B cell (primary cell): Measurements from ENCODE around the gene MOGAT3. TPM values are rescaled to one million over a fixed set of nuclear protein-coding genes. Genes with fewer than 3 reads are reported as not detected.

Experiments
- ATAC-seq: fragments of 200-7000 bp; cut with Tn5 transposase; one replicate; pipeline ENCODE4 v1.10.0; 2021; ENCODE audit warnings: low read depth, mild to moderate bottlenecking, moderate number of reproducible peaks, moderate library complexity
- CTCF ChIA-PET: fragments of 350-600 bp; sonication (Branson Sonifier 250); formaldehyde crosslinking; loops from one replicate; lab custom pipeline; 2021; ENCODE audit warnings: antibody characterized with exemption, inconsistent platforms; lab: Charles Lee
- POLR2A ChIA-PET: fragments of 350-600 bp; sonication (Branson Sonifier 250); formaldehyde crosslinking; loops from one replicate; lab custom pipeline; 2021; ENCODE audit warnings: antibody characterized with exemption; lab: Charles Lee
- DNase-seq: peaks from one replicate; pipeline ENCODE4 v3.0.0; 2013
- H2AFZ ChIP-seq: 2 replicates; pipeline ENCODE4 v1.6.1; 2012; ENCODE audit warnings: mild to moderate bottlenecking, low read depth, low read length; ENCODE audit not compliant: insufficient read depth, poor library complexity, severe bottlenecking
- H3K27ac ChIP-seq, 2 donors: 1 replicate in 1 of 2; 2 replicates in 1 of 2; pipeline ENCODE4 v1.5.1; 2012 to 2013; ENCODE audit warnings: low read length in 2 of 2, mild to moderate bottlenecking in 2 of 2, moderate library complexity in 1 of 2
- H3K27me3 ChIP-seq, 4 experiments: fragments of 200-600 bp in 1 of 4; sonication (generic) in 1 of 4; replicated peaks in 1 of 4; 1 replicate in 2 of 4; 2 replicates in 2 of 4; pipeline versions ENCODE4 v1.6.1 to v1.7.0; 2013 to 2016; ENCODE audit warnings: low read length in 3 of 4, mild to moderate bottlenecking in 2 of 4, mixed read lengths in 1 of 4, moderate library complexity in 1 of 4; ENCODE audit not compliant: insufficient read depth in 4 of 4, control insufficient read depth in 3 of 4; ENCODE audit errors: control extremely low read depth in 1 of 4
- H3K36me3 ChIP-seq, 2 experiments: replicated peaks in 1 of 2; 1 replicate in 1 of 2; 2 replicates in 1 of 2; pipeline versions ENCODE4 v1.6.1 to v1.7.1; 2013; ENCODE audit warnings: low read length in 1 of 2; ENCODE audit not compliant: insufficient read depth in 2 of 2, control insufficient read depth in 1 of 2; ENCODE audit errors: control extremely low read depth in 1 of 2, extremely low read depth in 1 of 2
- H3K4me1 ChIP-seq, 2 donors: fragments of 200-600 bp in 1 of 2; sonication (generic) in 1 of 2; 1 replicate in 1 of 2; 2 replicates in 1 of 2; pipeline versions ENCODE4 v1.5.1 to v1.6.1; 2013 to 2017; ENCODE audit warnings: low read length in 2 of 2; ENCODE audit not compliant: control insufficient read depth in 2 of 2, insufficient read depth in 2 of 2
- H3K4me2 ChIP-seq: replicated peaks from 2 replicates; pipeline ENCODE3; 2012; ENCODE audit warnings: mild to moderate bottlenecking, low read depth, low read length; ENCODE audit not compliant: poor library complexity, severe bottlenecking
- H3K4me3 ChIP-seq, 5 experiments: fragments of 200-600 bp in 1 of 5; sonication (generic) in 1 of 5; 1 replicate in 3 of 5; 2 replicates in 2 of 5; pipeline versions ENCODE4 v1.5.1 to v1.7.0; 2011 to 2016; ENCODE audit warnings: low read length in 4 of 5, mild to moderate bottlenecking in 4 of 5, low read depth in 2 of 5, control low read depth in 1 of 5, moderate library complexity in 1 of 5; ENCODE audit not compliant: insufficient read depth in 1 of 5; ENCODE audit errors: control extremely low read depth in 1 of 5, extremely low read depth in 1 of 5
- H3K79me2 ChIP-seq: fragments of 200-600 bp; sonication (generic); one replicate; pipeline ENCODE4 v1.6.0; 2016; ENCODE audit warnings: low read length; ENCODE audit not compliant: control insufficient read depth, insufficient read depth
- H3K9ac ChIP-seq: fragments of 200-600 bp; sonication (generic); 2 replicates; pipeline ENCODE4 v1.6.1; 2017; ENCODE audit warnings: mild to moderate bottlenecking, low read length, moderate library complexity
- H3K9me3 ChIP-seq, 3 donors: one replicate each; pipeline versions ENCODE4 v1.6.1 to v1.7.1; 2013; ENCODE audit warnings: low read length in 2 of 3; ENCODE audit not compliant: control insufficient read depth in 2 of 3, insufficient read depth in 1 of 3; ENCODE audit errors: control extremely low read depth in 1 of 3
- H4K20me1 ChIP-seq: 2 replicates; pipeline ENCODE4 v1.6.0; 2012; ENCODE audit warnings: mild to moderate bottlenecking, low read length; ENCODE audit not compliant: insufficient read depth, control insufficient read depth, poor library complexity, severe bottlenecking
- H3K27ac Mint-ChIP-seq: one replicate; pipeline ENCODE4 v1.8.0; 2021; ENCODE audit warnings: mixed read lengths
- H3K27me3 Mint-ChIP-seq: one replicate; pipeline ENCODE4 v1.8.0; 2021; ENCODE audit warnings: mixed read lengths
- H3K4me1 Mint-ChIP-seq: one replicate; pipeline ENCODE4 v1.8.0; 2021; ENCODE audit warnings: mixed read lengths
- H3K4me3 Mint-ChIP-seq: one replicate; pipeline ENCODE4 v1.8.0; 2021; ENCODE audit warnings: mixed read lengths
- H3K9me3 Mint-ChIP-seq: one replicate; pipeline ENCODE4 v1.8.0; 2022; ENCODE audit warnings: mixed read lengths; ENCODE audit not compliant: insufficient read depth
- EZH2 ChIP-seq: IDR thresholded peaks from 2 replicates; pipeline ENCODE4 v1.6.1; 2012; ENCODE audit warnings: borderline replicate concordance, low read depth, mild to moderate bottlenecking, moderate library complexity, low read length; ENCODE audit not compliant: insufficient read depth, poor library complexity, severe bottlenecking
- WGBS: methylation state at CpG from one replicate; pipeline ENCODE4 v1.1.5; 2013; ENCODE audit warnings: missing lambda C conversion rate; ENCODE audit not compliant: insufficient coverage; 5-methylcytosine and 5-hydroxymethylcytosine counted together
- intact Hi-C: fragments of 100-400 bp; cut with micrococcal nuclease; formaldehyde crosslinking; loops from one replicate; pipeline ENCODE4 v1.10.0; 2022
- polyA plus RNA-seq: library from polyadenylated mRNA; depleted of rRNA; stranded (reverse); fragments of >200 nt; gene quantifications from 2 replicates; pipeline ENCODE4 v1.2.3, GENCODE V29; 2012
- total RNA-seq, 2 donors: library from RNA; stranded (reverse); fragments of 120-200 nt in 1 of 2; gene quantifications; 1 replicate in 1 of 2; 2 replicates in 1 of 2; pipeline versions ENCODE4 v1.2.3 to v1.2.4, GENCODE V29; 2013 to 2022
- TF ChIP-seq, protein P1 (sequence below): fragments of 200-600 bp; IDR thresholded peaks from one replicate; pipeline ENCODE4 v1.8.0; 2022; ENCODE audit warnings: antibody characterized with exemption, mild to moderate bottlenecking

Gene MOGAT3
- total and polyA plus RNA-seq, 2 donors (not counting 1 experiment from before 2014, with no cell fraction given): not detected

DNA sequence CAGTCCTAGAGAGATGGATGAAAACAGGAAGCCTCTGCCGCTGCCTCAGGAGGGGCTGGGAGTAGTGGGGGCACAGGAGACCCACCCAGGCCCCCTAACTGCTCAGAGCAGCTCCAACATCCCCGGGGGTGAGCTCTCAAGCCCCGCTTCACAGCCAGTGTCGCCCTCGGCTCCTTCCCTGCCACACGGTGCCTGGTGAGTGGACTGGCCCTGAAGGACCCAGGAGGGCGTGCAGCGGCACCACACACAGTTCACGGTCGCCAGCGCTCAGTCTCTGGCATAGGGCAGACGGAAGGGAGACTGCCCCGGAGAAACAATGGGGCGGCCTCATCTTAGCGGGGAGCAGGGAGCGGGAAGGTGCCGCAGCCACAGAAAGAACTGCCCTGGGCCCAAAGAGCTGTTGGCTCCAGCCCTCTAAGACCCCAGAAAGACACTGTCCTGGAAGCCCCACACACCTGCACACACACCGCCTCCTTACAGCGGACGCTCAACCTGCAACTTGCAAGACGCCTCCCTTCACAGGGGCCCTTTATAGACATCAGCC, 35.5 kb upstream of the MOGAT3 start:
- H3K27me3 Mint-ChIP-seq: no peaks in the 10 kb centered on the region
- CTCF ChIA-PET: interaction anchor here (0.6 to 1.0 kb wide), 3 partner anchors 44 to 113 kb away, joined by 3 to 5 read pairs (median 4); no protein-coding TSS in a partner anchor
- POLR2A ChIA-PET: no interaction called here
- no peak overlapping the region for H3K27ac ChIP-seq
- TF ChIP-seq, protein P1, sequence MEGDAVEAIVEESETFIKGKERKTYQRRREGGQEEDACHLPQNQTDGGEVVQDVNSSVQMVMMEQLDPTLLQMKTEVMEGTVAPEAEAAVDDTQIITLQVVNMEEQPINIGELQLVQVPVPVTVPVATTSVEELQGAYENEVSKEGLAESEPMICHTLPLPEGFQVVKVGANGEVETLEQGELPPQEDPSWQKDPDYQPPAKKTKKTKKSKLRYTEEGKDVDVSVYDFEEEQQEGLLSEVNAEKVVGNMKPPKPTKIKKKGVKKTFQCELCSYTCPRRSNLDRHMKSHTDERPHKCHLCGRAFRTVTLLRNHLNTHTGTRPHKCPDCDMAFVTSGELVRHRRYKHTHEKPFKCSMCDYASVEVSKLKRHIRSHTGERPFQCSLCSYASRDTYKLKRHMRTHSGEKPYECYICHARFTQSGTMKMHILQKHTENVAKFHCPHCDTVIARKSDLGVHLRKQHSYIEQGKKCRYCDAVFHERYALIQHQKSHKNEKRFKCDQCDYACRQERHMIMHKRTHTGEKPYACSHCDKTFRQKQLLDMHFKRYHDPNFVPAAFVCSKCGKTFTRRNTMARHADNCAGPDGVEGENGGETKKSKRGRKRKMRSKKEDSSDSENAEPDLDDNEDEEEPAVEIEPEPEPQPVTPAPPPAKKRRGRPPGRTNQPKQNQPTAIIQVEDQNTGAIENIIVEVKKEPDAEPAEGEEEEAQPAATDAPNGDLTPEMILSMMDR: no peak
- no peak overlapping the region for H3K4me3 Mint-ChIP-seq
- peaks cover 27% of the 10 kb centered on the region for H3K79me2 ChIP-seq
- 45% methylated on average over 18 of the region's 21 CpGs for WGBS
- no peak overlapping the region for H2AFZ ChIP-seq
- no peak for ATAC-seq
- H3K36me3 ChIP-seq: peaks cover 0 to 19% of the 10 kb centered on the region in 2 experiments
- H3K4me1 Mint-ChIP-seq: peaks cover 4% of the 10 kb centered on the region
- DNase-seq: no peak
- H3K9ac ChIP-seq: no peak overlapping the region
- H3K4me3 ChIP-seq: no peak overlapping the region
- no peaks in the 10 kb centered on the region for H3K27me3 ChIP-seq
- H3K4me2 ChIP-seq: no peak overlapping the region
- no peaks in the 10 kb centered on the region for H3K9me3 ChIP-seq
- no peak overlapping the region for H3K27ac Mint-ChIP-seq
- peaks cover 0 to 6% of the 10 kb centered on the region in 2 donors for H3K4me1 ChIP-seq
- no peaks in the 10 kb centered on the region for H3K9me3 Mint-ChIP-seq
- peaks cover 54% of the 10 kb centered on the region for H4K20me1 ChIP-seq
- intact Hi-C loops: no loop called here

DNA sequence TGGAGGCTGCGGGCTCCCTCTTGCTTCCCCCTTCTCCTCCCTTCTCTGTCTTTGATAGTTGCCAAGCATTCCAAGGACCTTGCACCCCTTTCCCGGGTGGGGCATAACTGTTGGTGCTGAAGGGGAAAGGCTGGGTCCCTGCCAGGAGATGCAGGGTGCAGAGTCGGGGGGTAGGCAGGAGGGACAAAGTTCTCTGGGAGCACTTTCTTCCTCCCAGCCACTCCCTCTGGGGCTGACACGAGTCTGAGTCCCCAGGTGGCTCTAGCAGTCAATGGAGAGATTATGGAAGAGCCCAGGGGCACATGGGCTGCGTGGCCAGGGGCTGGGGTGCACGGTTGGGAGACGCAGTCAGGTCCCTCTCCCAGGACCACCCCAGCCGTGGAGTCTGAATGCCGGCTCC, 34.7 kb upstream of the MOGAT3 start:
- Histone ChIP-seq H3K9ac (no peak overlapping the region), H3K4me2 (no peak overlapping the region), H4K20me1 (peaks cover 46% of the 10 kb centered on the region), H2AFZ (no peak overlapping the region), H3K4me3 (no peak overlapping the region), H3K36me3 (peaks cover 0 to 14% of the 10 kb centered on the region in 2 experiments), H3K4me1 (no peaks in the 10 kb centered on the region), H3K79me2 (peaks cover 18% of the 10 kb centered on the region), H3K27ac (no peak overlapping the region), H3K9me3 (no peaks in the 10 kb centered on the region), H3K27me3 (no peaks in the 10 kb centered on the region)
- ATAC-seq (no peak), DNase-seq (no peak)
- intact Hi-C loops: no loop called here
- POLR2A ChIA-PET: no interaction called here
- Mint-ChIP-seq H3K4me1 (peaks cover 3% of the 10 kb centered on the region), H3K9me3 (no peaks in the 10 kb centered on the region), H3K27me3 (no peaks in the 10 kb centered on the region), H3K27ac (no peak overlapping the region), H3K4me3 (no peak overlapping the region)
- CTCF ChIA-PET: interaction anchor here (0.6 to 1.2 kb wide), 5 partner anchors 8 to 112 kb away, joined by 3 to 7 read pairs (median 6); no protein-coding TSS in a partner anchor
- 69% methylated on average over 8 of the region's 9 CpGs for WGBS
- TF ChIP-seq EZH2: no peak
- TF ChIP-seq, protein P1: no peak
